Endothelial cell of umbilical vein (primary cell): ENCODE results near the gene BUB3. TPM values are rescaled to one million over a fixed set of nuclear protein-coding genes. Genes with fewer than 3 reads are reported as not detected.

ENCODE experiments used
- BruUV-seq: library from RNA; stranded (reverse); fragments of 400-500 nt; replicated peaks from 2 replicates; lab custom pipeline; 2021; lab: Mats Ljungman, UMichigan
- CTCF ChIA-PET: fragments of 300-600, 350-600 bp; sonication (Branson Sonifier 250); formaldehyde crosslinking; loops from one replicate; lab custom pipeline; 2021; ENCODE audit warnings: antibody characterized with exemption, inconsistent platforms; lab: Charles Lee
- POLR2A ChIA-PET: fragments of 300-600, 350-600 bp; sonication (Branson Sonifier 250); formaldehyde crosslinking; loops from one replicate; lab custom pipeline; 2021; ENCODE audit warnings: antibody characterized with exemption, inconsistent platforms; lab: Charles Lee
- DNase-seq: peaks from one replicate; pipeline ENCODE4 v3.0.0-alpha.2; 2011; ENCODE audit warnings: low read depth, low spot score
- FAIRE-seq: peaks from 2 replicates; lab custom pipeline; 2011; peaks lifted over from hg19 to GRCh38; lab: Jason Lieb, UNC
- H2AFZ ChIP-seq: 2 replicates; pipeline ENCODE4 v1.6.0; 2012; ENCODE audit warnings: low read depth, low read length, control low read depth, inconsistent platforms
- H3K27ac ChIP-seq: 2 replicates; pipeline ENCODE4 v1.5.1; 2011; ENCODE audit warnings: low read depth, mild to moderate bottlenecking, control low read depth, low read length, moderate library complexity; ENCODE audit not compliant: insufficient read depth
- H3K27me3 ChIP-seq, 2 experiments: 2 replicates each; pipeline versions ENCODE4 v1.6.0 to v1.6.1; 2011; ENCODE audit warnings: low read length in 2 of 2, mixed read lengths in 1 of 2; ENCODE audit not compliant: control insufficient read depth in 2 of 2, insufficient read depth in 2 of 2
- H3K36me3 ChIP-seq, 2 experiments: 2 replicates in 1 of 2; 3 replicates in 1 of 2; pipeline ENCODE4 v1.5.1; 2011; ENCODE audit warnings: low read length in 2 of 2, mild to moderate bottlenecking in 1 of 2, moderate library complexity in 1 of 2; ENCODE audit not compliant: control insufficient read depth in 2 of 2, insufficient read depth in 2 of 2; ENCODE audit errors: extremely low read depth in 1 of 2
- H3K4me1 ChIP-seq: 3 replicates; pipeline ENCODE4 v1.5.1; 2011; ENCODE audit warnings: mild to moderate bottlenecking, low read length; ENCODE audit not compliant: control insufficient read depth, insufficient read depth; ENCODE audit errors: extremely low read depth
- H3K4me2 ChIP-seq: 2 replicates; pipeline ENCODE4 v1.6.1; 2011; ENCODE audit warnings: low read length, control low read depth, mixed read lengths; ENCODE audit not compliant: insufficient read depth
- H3K4me3 ChIP-seq, 3 experiments: fragments of 200-600 bp in 1 of 3; sonication (generic), shearing (Covaris generic) in 1 of 3; replicated peaks in 1 of 3; 2 replicates each; pipeline ENCODE4 v1.5.1; 2011 to 2016; ENCODE audit warnings: control low read depth in 3 of 3, low read length in 3 of 3, mild to moderate bottlenecking in 2 of 3, inconsistent platforms in 1 of 3, low read depth in 1 of 3, moderate library complexity in 1 of 3; ENCODE audit not compliant: insufficient read depth in 1 of 3
- H3K79me2 ChIP-seq: 2 replicates; pipeline ENCODE4 v1.6.0; 2012; ENCODE audit warnings: low read length, inconsistent platforms; ENCODE audit not compliant: control insufficient read depth, insufficient read depth
- H3K9ac ChIP-seq: replicated peaks from 2 replicates; pipeline ENCODE3; 2011; ENCODE audit warnings: low read length, control low read depth; ENCODE audit not compliant: insufficient read depth; ENCODE audit errors: extremely low read depth
- H3K9me1 ChIP-seq: replicated peaks from 3 replicates; pipeline ENCODE4 v1.6.0; 2011; ENCODE audit warnings: mild to moderate bottlenecking, low read length; ENCODE audit not compliant: control insufficient read depth, insufficient read depth; ENCODE audit errors: extremely low read depth
- H3K9me3 ChIP-seq: replicated peaks from 2 replicates; pipeline ENCODE4 v1.5.1; 2012; ENCODE audit warnings: low read length, inconsistent platforms; ENCODE audit not compliant: control insufficient read depth, insufficient read depth
- H4K20me1 ChIP-seq: replicated peaks from 2 replicates; pipeline ENCODE3; 2011; ENCODE audit warnings: mild to moderate bottlenecking, low read length; ENCODE audit not compliant: control insufficient read depth, insufficient read depth; ENCODE audit errors: extremely low read depth
- CTCF ChIP-seq, 2 donors: IDR thresholded peaks; 1 replicate in 1 of 2; 2 replicates in 1 of 2; pipeline ENCODE4 v1.5.1; 2011; ENCODE audit warnings: low read length in 2 of 2, mild to moderate bottlenecking in 2 of 2, moderate library complexity in 2 of 2, control low read depth in 1 of 2, inconsistent platforms in 1 of 2, low read depth in 1 of 2; ENCODE audit not compliant: insufficient read depth in 1 of 2; ENCODE audit errors: extremely low read depth in 1 of 2
- EZH2 ChIP-seq: IDR thresholded peaks from 2 replicates; pipeline ENCODE4 v1.6.1; 2012; ENCODE audit warnings: borderline replicate concordance, low read depth, mild to moderate bottlenecking, moderate library complexity, low read length, inconsistent platforms; ENCODE audit not compliant: severe bottlenecking
- FOS ChIP-seq: IDR thresholded peaks from 2 replicates; pipeline ENCODE4 v1.6.1; 2011; ENCODE audit warnings: mild to moderate bottlenecking, low read length, moderate library complexity, borderline replicate concordance; ENCODE audit not compliant: insufficient read depth
- JUN ChIP-seq: IDR thresholded peaks from 2 replicates; pipeline ENCODE4 v1.6.1; 2011; ENCODE audit warnings: borderline replicate concordance, low read depth; ENCODE audit not compliant: insufficient read length, insufficient read depth
- MAX ChIP-seq: IDR thresholded peaks from 2 replicates; pipeline ENCODE4 v1.6.1; 2011; ENCODE audit not compliant: insufficient read depth, insufficient read length
- MYC ChIP-seq: IDR thresholded peaks from one replicate; pipeline ENCODE4 v1.6.1; 2011; ENCODE audit warnings: mild to moderate bottlenecking, low read depth, low read length
- POLR2A ChIP-seq: IDR thresholded peaks from 2 replicates; pipeline ENCODE4 v1.6.1; 2012; ENCODE audit warnings: low read depth, mild to moderate bottlenecking, control low read depth, low read length
- POLR2AphosphoS5 ChIP-seq: IDR thresholded peaks from 2 replicates; pipeline ENCODE4 v1.6.1; 2012; ENCODE audit warnings: low read depth, mild to moderate bottlenecking, control low read depth, low read length, moderate library complexity; ENCODE audit not compliant: insufficient read depth
- dilution Hi-C: fragments of 300-500 bp; cut with MboI; formaldehyde crosslinking; loops from one replicate; pipeline ENCODE4 v1.15.0; 2019; ENCODE audit warnings: low sequenced_read_pairs; ENCODE audit not compliant: extremely low pct_ligation_motif_present
- intact Hi-C: fragments of 100-400 bp; cut with micrococcal nuclease; formaldehyde crosslinking; loops from one replicate; pipeline ENCODE4 v1.10.0; 2022
- polyA plus RNA-seq, 4 experiments: library from polyadenylated mRNA; depleted of rRNA in 3 of 4; stranded (reverse) in 3 of 4; unstranded in 1 of 4; fragments of >200 nt; gene quantifications; 2 replicates each; pipeline versions ENCODE4 v1.2.1 to v1.2.3, GENCODE V29; 2011 to 2012; ENCODE audit warnings: missing spikeins in 1 of 4
- total RNA-seq: library from RNA; stranded (reverse); gene quantifications from 2 replicates; pipeline ENCODE4 v1.2.3, GENCODE V29; 2021

BUB3 gene
- total and polyA plus RNA-seq, 2 donors (not counting 3 experiments of a cell fraction or from before 2014, with no cell fraction given) = 156 to 193 TPM

- Histone ChIP-seq H3K27ac (no peak overlapping the region), H3K79me2 (no peaks in the 10 kb centered on the region), H3K4me1 (no peaks in the 10 kb centered on the region), H3K9ac (no peak overlapping the region), H3K36me3 (no peaks in the 10 kb centered on the region), H4K20me1 (no peaks in the 10 kb centered on the region), H3K27me3 (peaks cover 92 to 100% of the 10 kb centered on the region in 2 experiments), H3K4me2 (no peak overlapping the region), H2AFZ (no peak overlapping the region), H3K9me1 (no peaks in the 10 kb centered on the region), H3K4me3 (no peak overlapping the region), H3K9me3 (no peaks in the 10 kb centered on the region)
- TF ChIP-seq POLR2AphosphoS5 = no peak
- no peak for TF ChIP-seq FOS
- dilution Hi-C loops = no loop called here
- POLR2A ChIA-PET = no interaction called here
- DNase-seq = no peak
- intact Hi-C loops = no loop called here
- BruUV-seq = no TSS peak
- CTCF ChIA-PET = interaction anchor here (2.6 kb wide), 1 partner anchor 10 kb away, joined by 12 read pairs; no protein-coding TSS in a partner anchor
- no peak for FAIRE-seq
These were observed 13.2 kb upstream of the BUB3 start for GRCh38 chr10:123140983-123141390.

- no peak overlapping the region for H3K4me3 ChIP-seq
- H4K20me1 ChIP-seq = no peaks in the 10 kb centered on the region
- H2AFZ ChIP-seq = no peak overlapping the region
- no peak overlapping the region for H3K27ac ChIP-seq
- FAIRE-seq = no peak
- ChIA-PET CTCF (interaction anchor here (0.7 to 2.6 kb wide), 3 partner anchors 9 kb away, joined by 3 to 12 read pairs (median 3); no protein-coding TSS in a partner anchor), POLR2A (no interaction called here)
- BruUV-seq = no TSS peak
- H3K36me3 ChIP-seq = no peaks in the 10 kb centered on the region
- H3K9me1 ChIP-seq = no peaks in the 10 kb centered on the region
- no peak overlapping the region for H3K9ac ChIP-seq
- H3K4me1 ChIP-seq = no peaks in the 10 kb centered on the region
- dilution Hi-C loops (no loop called here), intact Hi-C loops (no loop called here)
- no peak overlapping the region for H3K4me2 ChIP-seq
- no peaks in the 10 kb centered on the region for H3K9me3 ChIP-seq
- peaks cover 94 to 100% of the 10 kb centered on the region in 2 experiments for H3K27me3 ChIP-seq
- no peaks in the 10 kb centered on the region for H3K79me2 ChIP-seq
- TF ChIP-seq MAX (no peak), JUN (no peak), POLR2A (no peak), FOS (no peak), CTCF (IDR thresholded peaks at IDR 0.05; ENCODE audit: extremely low read depth in 1 of 2, insufficient read depth in 1 of 2, low read depth in 1 of 2, low read length in 2 of 2) (no peak), MYC (no peak), EZH2 (peak; percentile 20), POLR2AphosphoS5 (no peak)
- no peak for DNase-seq
These were observed 12.2 kb upstream of the BUB3 start for GRCh38 chr10:123141791-123142700.
